ENCODE measurements around the gene DCAF10.
"Not testable (repeated sequence)": the region's sequence is repeated elsewhere in the genome, so short reads cannot be mapped to it uniquely, and the experiment has no call there.

The DCAF10 gene

DNA sequence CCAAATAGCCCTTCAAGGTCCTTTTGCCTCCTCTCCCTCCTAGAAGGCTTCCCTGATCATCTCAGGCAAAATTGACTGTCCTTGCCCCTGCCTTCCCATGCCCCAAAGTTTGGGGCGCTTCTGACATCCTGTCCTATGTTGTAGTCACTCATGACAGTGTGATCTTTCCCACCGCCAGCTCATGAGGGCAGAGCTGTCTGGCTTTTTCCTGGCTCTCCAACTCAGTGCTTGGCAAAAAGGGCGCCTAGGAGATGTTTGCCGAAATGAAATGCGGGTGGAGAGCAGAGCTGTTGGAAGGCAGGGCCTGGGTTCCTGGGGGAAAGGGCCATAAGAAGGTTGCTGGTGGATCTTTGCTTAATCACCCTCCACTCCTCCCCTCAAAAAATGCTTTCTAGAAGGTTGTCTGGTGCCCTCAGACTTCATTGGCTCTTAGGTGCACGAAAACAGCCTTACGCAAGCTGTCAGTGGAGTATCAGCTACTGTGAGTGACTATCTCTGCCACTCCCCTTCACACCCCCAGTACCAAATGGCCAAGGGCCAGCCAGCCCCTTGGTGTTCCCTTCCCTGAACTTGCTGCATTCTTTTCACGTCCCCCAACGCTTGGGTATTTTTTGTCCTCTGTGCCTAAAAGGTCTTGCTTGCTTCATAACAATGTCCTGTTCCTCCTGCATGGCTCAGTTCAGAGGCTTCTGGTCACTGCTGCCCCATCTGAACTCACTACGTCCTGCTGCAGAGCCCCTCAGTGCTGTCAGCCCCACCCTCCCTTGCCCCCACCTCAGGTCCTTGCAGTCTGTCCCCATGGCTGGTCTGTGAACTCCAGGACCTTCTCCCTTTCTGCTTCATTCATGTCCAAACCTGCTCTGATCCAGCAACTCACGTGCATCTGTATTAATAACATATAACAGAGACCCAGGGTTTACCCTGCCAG is 106.0 kb downstream of the DCAF10 start:
- Mint-ChIP-seq H3K36me3 (peaks cover 9% of the 10 kb centered on the region), H3K9me3 (no peaks in the 10 kb centered on the region), H3K4me3 (no peak overlapping the region), H3K4me1 (peaks cover 16% of the 10 kb centered on the region), H3K27ac (no peak overlapping the region)
- no peak for DNase-seq (ENCODE audit: low spot score in 2 of 2)
- ATAC-seq: no peak

DNA sequence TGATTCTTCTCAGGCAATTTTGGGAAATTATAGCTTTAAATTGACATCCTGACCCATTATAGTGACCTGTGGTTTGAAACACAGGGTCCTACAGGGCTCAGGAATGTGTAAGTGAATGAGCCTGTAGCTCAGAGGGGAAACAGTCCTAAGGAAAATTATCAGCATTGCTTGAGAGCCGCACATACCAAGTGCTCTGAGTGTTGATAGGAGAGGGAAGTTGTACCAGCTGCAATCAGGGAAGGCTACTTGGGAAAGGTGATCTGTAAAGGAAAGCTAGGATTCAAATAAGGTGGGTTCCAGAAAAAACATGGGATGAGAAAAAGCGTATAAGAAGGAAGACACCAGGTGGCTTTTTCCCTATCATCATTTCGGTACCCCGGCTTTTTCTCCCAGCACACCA is 107.7 kb downstream of the DCAF10 start:
- DNase-seq (ENCODE audit: low spot score in 2 of 2): no peak
- no peak overlapping the region for H3K4me3 Mint-ChIP-seq
- peaks cover 9% of the 10 kb centered on the region for H3K4me1 Mint-ChIP-seq
- H3K9me3 Mint-ChIP-seq: no peaks in the 10 kb centered on the region
- no peak for ATAC-seq
- peaks cover 9% of the 10 kb centered on the region for H3K36me3 Mint-ChIP-seq
- no peak overlapping the region for H3K27ac Mint-ChIP-seq

DNA sequence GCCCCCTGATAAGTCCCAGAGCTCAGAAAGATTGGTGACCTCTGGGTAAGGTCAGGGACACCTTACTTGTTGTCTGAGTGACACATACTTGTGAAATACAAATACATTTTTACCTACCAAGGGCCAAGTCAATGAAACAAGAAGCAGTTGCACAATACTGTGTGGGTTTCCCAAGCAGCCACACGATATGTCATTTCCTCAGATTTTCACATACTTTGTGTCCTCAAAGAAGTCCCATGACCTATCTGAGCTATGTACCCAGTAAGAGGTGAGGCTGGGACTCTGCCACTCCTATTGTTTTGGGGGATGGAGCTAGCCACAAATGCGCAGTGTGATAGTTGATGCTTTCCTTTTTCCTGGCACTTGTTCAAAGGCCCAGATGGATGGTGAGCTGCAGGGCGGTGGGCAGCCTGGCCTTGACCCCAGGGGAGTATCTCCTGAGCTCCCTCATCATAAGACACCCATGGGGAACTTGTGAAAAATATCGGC is 108.1 kb downstream of the DCAF10 start:
- Mint-ChIP-seq H3K4me1 (peaks cover 9% of the 10 kb centered on the region), H3K4me3 (no peak overlapping the region)

DNA sequence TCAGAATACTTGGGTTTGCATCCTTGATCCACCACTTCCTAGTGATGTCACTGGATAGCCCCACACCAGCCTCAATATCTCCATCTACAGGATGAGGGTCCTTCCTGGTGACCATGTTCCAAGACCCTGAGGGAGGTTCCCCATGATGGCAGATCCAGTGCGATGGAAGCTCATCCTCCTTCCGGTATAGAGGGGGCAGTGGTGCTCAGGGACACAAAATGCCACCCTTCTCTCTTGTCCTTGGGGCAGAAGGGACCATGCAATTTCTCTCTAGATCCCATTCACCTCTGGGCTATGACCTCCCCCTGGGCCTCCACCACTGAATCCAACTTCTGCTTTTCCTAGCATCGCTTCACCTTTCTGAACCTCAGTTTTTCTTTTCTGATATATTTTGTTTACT is 108.7 kb downstream of the DCAF10 start:
- no peak for ATAC-seq
- no peak overlapping the region for H3K27ac Mint-ChIP-seq
- H3K36me3 Mint-ChIP-seq: peaks cover 4% of the 10 kb centered on the region

More for the DNA sequence above, 108.1 kb downstream of the DCAF10 start:
- Mint-ChIP-seq H3K36me3 (peaks cover 9% of the 10 kb centered on the region), H3K27ac (no peak overlapping the region), H3K9me3 (no peaks in the 10 kb centered on the region)
- DNase-seq (ENCODE audit: low spot score in 2 of 2) (no peak), ATAC-seq (no peak)

DNA sequence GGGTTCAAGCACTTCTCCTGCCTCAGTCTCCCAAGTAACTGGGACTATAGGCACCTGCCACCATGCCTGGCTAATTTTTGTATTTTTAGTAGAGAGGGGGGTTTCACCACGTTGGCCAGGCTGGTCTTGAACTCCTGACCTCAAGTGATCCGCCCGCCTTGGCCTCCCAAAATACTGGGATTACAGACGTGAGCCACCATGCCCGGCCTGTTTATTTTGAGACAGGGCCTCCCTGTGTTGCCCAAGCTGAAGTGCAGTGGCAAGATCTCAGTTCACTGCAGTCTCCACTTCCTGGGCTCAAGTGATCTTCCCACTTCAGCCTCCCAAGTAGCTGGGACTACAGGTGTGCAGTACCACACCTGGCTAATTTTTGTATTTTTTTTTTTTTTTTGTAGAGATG is 109.2 kb downstream of the DCAF10 start:
- not testable (repeated sequence) for DNase-seq (ENCODE audit: low spot score in 2 of 2); ATAC-seq; H3K9me3 Mint-ChIP-seq; H3K27ac Mint-ChIP-seq; H3K4me3 Mint-ChIP-seq; H3K4me1 Mint-ChIP-seq; H3K36me3 Mint-ChIP-seq

More for the DNA sequence above, 108.7 kb downstream of the DCAF10 start:
- no peak overlapping the region for H3K4me3 Mint-ChIP-seq
- peaks cover 8% of the 10 kb centered on the region for H3K4me1 Mint-ChIP-seq
- no peak for DNase-seq (ENCODE audit: low spot score in 2 of 2)
- H3K9me3 Mint-ChIP-seq: no peaks in the 10 kb centered on the region

DNA sequence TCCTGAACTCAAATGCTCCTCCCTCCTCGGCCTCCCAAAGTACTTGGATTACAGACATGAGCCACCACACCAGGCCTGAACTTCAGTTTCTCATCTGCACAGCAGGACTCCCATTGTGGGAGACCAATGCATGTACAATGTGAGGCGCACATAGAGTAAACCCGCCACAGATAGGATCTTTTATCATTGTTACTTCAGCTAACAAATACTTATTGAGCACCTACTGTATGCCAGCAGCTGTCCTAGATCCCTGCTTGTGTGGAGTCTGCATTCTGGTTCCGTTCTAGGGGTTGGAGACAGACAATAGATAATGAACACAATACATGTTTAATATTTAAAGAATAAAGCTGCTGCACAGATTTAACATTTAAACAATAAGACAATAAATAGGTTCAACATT is 109.7 kb downstream of the DCAF10 start:
- ATAC-seq: no peak
- no peak overlapping the region for H3K27ac Mint-ChIP-seq
- no peaks in the 10 kb centered on the region for H3K4me1 Mint-ChIP-seq

DNA sequence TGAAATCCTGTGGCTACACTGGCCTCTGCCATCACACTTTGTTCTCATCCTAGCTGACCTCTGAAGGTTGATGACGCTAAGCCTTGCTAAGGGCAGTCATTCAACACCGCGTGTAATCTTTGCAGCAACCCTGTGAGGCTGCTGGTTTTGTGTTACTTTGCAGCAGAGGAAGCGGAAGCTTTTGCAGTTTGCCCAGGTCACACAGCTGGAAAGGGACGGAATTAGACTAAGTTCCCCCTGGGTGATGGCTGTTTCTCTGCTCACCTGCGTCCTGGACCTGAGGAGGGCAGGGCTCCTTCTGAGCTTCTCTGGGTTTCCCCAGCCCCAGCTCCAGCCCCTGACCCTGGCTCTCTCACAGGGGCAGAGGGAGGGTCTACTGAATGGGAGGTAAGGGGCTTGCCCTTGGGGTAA is 110.7 kb downstream of the DCAF10 start:
- Mint-ChIP-seq H3K4me3 (no peak overlapping the region), H3K4me1 (no peaks in the 10 kb centered on the region), H3K9me3 (no peaks in the 10 kb centered on the region), H3K36me3 (no peaks in the 10 kb centered on the region), H3K27ac (no peak overlapping the region)
- DNase-seq (ENCODE audit: low spot score in 2 of 2) (no peak), ATAC-seq (no peak)

More for the DNA sequence above, 109.7 kb downstream of the DCAF10 start:
- Mint-ChIP-seq H3K4me3 (no peak overlapping the region), H3K9me3 (no peaks in the 10 kb centered on the region), H3K36me3 (no peaks in the 10 kb centered on the region)
- no peak for DNase-seq (ENCODE audit: low spot score in 2 of 2)

DNA sequence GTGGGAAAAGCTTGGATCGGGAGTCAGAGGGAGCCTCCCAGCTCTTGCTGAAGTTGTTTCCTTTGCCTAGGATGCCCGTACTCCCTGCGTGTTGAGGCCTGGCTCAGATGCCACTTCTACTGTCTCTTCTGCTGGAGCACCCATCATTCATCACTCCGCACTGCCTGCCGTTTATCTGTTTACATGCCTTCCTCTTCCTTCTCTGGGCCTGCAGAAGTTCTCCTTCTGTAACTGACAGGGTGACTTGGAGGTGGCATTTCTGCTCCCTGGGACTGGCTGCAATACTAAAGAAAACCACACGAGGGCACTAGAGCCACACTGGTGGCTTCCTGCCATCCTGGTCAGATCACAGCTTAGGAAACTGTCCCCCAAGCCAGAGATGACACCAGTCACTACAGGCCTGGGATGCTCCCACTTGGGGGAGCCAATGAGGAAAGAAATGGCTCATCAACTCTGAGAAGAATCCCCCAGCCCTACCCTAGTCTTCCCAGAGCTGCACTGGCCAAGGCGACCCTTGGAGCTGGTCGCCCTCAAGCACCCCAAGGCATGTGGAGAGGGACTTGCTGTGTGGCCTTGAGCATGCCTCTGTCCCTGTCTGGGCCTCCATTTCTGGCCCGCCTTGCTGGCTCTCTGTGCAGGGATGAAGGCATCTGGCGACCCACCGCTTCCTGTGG is 113.0 kb downstream of the DCAF10 start:
- peak; percentile 78 for ATAC-seq
- no peak overlapping the region for H3K27ac Mint-ChIP-seq

DNA sequence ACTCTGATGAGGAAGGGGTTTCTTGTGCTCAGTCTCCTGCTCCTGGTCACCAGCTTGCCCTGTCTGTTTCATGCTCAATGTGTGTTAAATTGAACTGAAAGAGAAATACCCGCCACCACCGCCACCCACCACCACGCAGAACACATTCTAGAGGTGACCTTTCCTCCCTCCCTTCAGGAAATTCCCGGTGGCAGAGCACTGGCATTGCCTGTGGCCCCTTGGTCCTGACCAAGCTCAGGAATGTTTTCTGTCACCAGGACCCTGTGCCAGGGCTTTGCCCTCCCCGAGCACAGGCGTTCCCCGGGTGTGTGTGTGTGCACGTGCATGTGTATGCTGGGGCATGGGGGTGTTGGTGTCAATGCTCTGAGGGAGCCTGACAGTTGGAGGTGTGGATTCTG is 113.6 kb downstream of the DCAF10 start:
- Mint-ChIP-seq H3K4me3 (no peak overlapping the region), H3K27ac (no peak overlapping the region), H3K36me3 (no peaks in the 10 kb centered on the region), H3K4me1 (no peaks in the 10 kb centered on the region), H3K9me3 (no peaks in the 10 kb centered on the region)
- no peak for DNase-seq (ENCODE audit: low spot score in 2 of 2)
- ATAC-seq: no peak

More for the DNA sequence above, 113.0 kb downstream of the DCAF10 start:
- H3K4me3 Mint-ChIP-seq: no peak overlapping the region
- H3K36me3 Mint-ChIP-seq: no peaks in the 10 kb centered on the region
- DNase-seq (ENCODE audit: low spot score in 2 of 2): peak; percentile 86 to 95
- no peaks in the 10 kb centered on the region for H3K4me1 Mint-ChIP-seq
- H3K9me3 Mint-ChIP-seq: no peaks in the 10 kb centered on the region

DNA sequence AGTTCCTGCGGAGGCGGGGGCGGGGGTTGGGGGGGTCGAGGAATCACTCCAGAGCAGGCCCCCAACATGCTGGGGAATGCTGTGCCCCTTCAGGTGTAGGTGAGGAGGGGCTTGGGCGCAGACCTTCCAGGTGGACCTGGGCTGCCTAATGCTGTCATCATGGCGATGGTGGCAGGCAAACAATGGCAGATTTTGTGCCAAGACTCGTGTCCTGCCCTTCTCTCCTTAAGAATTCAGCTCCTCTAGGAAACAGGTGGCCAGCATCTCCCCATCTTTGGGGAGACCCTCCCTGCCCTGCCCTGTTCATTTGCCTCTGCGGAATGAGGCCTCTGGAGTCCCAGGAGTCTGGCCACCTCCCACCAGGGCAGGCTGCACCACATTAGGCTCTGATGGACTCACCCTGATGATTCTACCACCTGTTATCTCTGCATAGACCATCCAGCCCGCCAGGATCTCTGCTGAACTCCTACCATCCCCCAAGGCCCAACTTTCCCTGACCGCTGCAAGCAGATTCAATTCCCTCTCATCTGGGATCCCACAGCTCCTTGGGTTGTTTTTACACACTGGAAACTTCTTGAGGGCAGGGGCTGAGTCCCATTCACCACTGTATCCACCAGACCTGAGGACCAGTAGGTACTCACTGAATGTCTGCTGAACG is 114.2 kb downstream of the DCAF10 start:
- Mint-ChIP-seq H3K36me3 (no peaks in the 10 kb centered on the region), H3K27ac (peak overlapping the region; percentile 14), H3K4me3 (no peak overlapping the region), H3K9me3 (no peaks in the 10 kb centered on the region), H3K4me1 (no peaks in the 10 kb centered on the region)
- no peak for DNase-seq (ENCODE audit: low spot score in 2 of 2)
- no peak for ATAC-seq

DNA sequence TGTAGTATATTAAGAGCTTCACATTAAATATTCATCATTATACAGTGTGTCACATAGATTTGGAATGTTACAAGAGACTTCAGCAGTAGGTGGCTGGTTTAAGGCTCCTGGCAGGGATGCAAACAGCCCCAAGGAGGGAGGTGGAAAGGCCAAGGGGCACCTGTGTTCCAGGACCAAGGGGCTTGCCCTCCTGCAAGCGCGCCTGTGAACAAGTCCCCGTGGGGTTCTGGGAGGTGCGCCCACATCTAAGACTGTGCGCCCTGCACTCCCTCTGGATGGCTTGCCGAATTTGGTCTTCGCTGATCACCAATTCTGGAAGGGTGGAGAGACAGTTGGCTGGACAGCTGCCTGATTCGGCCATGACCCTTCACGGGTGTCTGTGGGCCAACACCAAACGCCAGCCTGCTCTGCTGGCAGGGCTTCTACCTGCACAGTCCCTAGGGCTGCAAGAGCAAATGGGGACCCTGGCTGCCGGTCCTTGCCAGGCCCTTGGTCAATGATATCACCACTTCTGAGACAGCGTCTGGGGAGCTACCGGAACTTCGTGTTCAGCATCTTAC is 115.4 kb downstream of the DCAF10 start:
- Mint-ChIP-seq H3K27ac (peak overlapping the region; percentile 14), H3K36me3 (no peaks in the 10 kb centered on the region), H3K4me1 (peaks cover under 1% of the 10 kb centered on the region), H3K9me3 (no peaks in the 10 kb centered on the region), H3K4me3 (no peak overlapping the region)
- DNase-seq (ENCODE audit: low spot score in 2 of 2): no peak
- no peak for ATAC-seq

DNA sequence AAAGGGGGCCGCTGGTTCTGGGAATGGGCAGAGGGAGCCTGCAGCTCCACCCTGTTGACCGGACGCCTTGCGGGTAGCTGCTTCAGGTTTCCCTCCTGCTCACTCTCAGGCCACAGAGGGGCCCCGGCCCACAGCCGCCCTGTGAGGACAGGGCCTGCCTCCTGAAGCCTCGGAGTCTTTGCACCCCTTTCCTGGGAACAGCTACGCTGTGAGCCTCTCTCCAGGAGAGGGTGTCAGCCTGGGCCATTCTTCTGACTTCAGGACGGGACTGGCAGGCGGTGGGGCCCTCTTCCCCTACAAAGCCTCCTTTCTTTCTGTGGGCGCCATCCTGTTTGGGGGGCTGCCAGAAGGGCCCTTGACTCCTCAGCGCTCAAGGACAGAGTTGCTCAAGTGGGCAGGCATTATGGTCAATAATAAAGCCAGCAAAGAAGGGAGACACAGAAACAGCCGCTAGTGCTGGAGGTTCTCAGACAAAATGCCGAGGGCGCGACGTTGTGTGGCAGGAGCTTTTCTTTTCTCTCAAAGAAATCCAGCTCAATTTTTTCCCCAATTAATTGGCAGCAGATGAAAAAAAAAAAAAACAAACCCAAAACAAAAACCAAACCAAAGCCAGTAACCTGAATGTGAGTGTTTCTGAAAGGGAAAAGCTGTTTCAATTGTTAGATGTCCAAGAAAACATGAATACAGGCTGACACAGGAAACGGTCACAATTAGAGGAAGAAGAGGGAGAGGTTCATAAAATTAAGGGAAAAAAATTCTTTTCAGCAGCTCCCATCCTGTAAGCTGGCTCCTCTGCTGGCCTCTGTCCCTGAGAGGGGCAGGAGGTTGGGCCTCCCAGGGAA is 116.1 kb downstream of the DCAF10 start:
- DNase-seq (ENCODE audit: low spot score in 2 of 2) (no peak), ATAC-seq (no peak)
- Mint-ChIP-seq H3K4me3 (no peak overlapping the region), H3K4me1 (peaks cover 4% of the 10 kb centered on the region), H3K9me3 (no peaks in the 10 kb centered on the region), H3K27ac (no peak overlapping the region), H3K36me3 (no peaks in the 10 kb centered on the region)
